ENCODE data around the gene STXBP6.
"Not testable (repeated sequence)": the region's sequence is repeated elsewhere in the genome, so short reads cannot be mapped to it uniquely, and the experiment has no call there.

Gene STXBP6

DNA sequence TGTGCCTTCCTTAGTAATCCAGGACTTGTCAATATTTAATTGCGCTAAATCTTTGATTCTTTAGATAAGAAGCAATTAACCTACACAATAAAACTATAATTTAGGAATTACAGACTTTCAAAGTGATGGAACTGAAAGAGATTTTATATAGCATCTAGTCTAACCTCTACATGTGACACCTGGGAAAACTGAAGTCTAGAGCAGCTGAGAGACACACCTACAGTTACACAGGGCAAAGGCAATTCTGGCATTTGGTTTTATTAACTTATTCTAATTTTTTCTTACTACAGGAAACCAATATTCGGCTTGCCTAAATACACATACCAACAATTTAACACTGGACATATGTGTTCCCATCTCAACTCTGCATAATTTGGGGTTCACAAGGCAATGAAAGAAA, 196.5 kb downstream of the STXBP6 start:
- DNase-seq (ENCODE audit: low spot score): no peak

DNA sequence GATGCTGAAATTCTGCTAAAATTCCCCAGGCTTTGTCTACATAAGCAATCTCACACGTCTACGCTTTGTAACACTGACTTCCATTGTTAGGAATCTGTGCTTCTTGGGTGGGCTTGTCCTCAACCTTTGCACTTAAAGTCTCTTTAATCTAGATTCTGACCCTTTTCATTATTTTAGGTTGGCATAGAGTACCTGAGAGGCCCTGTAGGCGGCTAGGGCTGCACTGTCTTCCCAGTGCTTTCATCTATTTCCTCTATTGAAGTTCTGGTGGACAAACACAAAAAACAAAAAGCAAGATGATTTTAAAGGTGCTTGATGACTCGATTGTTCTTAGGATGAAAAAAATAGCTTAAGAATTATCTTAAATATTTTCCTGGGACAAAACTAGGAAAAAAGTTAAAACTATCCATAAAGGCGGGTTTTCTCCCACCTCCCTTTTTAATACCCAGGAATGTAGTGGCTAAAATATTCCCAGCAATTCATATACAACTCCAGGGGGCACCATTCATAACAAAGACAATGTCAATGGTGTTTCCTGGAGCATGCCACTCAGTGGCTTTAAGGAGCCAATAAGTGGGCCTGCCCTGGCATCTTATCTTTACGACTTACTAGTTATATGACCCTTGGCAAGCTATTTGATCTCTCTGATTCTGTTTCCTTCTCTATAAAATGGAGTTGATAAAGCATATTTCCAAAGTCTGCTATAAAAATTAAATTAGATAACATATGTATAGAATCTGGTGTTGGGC, 197.5 kb downstream of the STXBP6 start:
- DNase-seq (ENCODE audit: low spot score): no peak

DNA sequence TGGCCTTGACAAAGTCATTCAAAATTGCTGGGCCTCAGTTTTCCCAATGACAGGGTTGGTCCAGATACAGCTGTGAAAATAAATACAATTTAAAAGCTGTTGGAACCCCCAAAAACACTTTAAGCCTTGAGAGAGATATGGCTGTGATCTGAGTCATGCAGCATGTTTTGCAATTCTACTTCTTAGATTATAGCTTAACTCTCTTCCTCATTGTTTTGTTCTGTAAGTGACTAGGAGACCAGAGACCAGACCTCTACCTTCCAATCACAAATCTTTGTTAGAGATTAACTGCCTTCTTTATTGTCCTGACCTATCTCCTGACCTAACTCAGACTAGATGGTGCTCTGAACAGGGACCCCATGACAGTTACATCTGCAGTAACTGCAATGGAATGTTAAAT, 198.1 kb downstream of the STXBP6 start:
- no peak for DNase-seq (ENCODE audit: low spot score)

DNA sequence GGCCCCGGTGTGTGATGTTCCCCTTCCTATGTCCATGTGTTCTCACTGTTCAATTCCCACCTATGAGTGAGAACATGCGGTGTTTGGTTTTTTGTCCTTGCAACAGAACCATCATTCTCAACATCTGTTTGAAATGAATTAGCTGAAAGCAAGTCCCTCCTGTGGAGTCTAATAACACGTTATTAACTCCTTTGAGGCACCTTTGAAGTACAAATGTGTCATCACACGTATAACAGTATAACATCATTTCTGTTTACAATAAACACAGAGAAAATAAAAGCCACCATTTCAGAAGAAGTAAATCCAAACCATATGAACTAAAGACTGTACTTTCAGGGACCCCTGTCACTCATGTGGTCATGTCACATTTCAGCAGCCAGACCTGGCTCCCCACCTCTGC, 198.5 kb downstream of the STXBP6 start:
- no peak for DNase-seq (ENCODE audit: low spot score)

DNA sequence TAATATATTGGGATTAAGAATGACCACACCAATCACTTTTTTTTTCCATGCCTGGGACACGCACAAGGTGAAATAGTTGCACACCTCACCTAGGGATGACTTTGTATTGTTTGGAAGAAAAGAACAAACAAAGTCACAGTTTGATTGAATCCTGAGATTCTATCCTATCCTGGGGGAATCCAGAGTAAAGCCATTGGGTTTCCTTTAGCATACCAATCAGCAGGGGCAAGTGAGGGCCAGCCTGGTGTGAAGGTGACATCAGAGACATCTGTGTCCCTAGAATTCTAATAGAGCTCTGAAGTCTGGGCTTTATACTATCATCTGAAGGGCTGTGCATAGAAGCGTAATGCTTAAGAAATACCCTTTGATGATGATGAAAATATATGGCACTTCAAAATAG, 199.9 kb downstream of the STXBP6 start:
- DNase-seq (ENCODE audit: low spot score): no peak

DNA sequence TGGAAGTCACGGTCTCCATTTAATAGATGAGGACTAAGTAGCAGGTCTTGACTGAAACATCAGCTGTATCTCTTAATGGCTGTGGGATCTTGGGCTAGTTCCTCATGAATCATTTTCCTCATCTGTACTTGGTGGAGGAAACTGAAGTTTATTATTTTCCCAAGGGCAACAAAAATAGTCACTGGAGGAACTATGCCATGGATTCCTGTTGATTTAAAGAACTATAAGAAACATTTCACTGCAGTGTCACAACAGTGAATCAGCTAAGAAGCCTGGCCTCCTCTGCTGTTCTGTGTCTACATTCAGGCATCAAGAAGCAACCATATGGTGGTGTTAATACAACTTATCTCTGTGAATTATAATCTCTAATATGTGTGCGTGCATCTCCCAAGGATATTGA, 200.5 kb downstream of the STXBP6 start:
- no peak for DNase-seq (ENCODE audit: low spot score)

DNA sequence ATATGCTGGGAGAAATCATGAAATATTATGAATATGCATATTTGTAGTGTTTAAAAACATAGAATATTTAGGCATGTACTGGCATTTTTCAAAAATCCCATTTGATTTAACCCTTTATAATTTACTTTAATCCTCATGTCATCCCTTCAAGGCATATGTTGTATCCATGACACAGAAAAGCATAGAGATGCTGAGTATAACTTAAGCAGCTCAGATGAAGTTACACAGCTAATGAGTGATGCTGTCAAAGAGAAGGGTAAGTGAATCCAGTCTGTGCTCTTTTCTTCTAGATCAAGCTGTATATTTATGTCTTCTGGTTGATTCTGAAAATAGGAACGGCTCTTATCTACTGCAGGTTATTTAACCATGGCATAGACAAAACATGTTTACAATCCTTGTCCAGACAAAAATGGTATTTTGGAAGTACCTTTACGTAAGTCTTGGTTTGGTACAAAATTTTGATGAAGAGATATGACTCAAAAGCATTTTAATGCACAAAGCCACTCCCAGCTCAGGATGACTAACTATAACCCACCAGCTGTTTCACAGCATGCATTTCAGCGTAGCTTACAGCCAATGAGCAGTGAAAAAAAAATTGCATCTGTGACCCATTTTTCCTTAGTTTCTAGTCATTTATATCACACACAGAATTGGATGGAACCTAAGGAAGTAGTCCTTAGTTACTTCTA, 201.7 kb downstream of the STXBP6 start:
- no peak for DNase-seq (ENCODE audit: low spot score)

DNA sequence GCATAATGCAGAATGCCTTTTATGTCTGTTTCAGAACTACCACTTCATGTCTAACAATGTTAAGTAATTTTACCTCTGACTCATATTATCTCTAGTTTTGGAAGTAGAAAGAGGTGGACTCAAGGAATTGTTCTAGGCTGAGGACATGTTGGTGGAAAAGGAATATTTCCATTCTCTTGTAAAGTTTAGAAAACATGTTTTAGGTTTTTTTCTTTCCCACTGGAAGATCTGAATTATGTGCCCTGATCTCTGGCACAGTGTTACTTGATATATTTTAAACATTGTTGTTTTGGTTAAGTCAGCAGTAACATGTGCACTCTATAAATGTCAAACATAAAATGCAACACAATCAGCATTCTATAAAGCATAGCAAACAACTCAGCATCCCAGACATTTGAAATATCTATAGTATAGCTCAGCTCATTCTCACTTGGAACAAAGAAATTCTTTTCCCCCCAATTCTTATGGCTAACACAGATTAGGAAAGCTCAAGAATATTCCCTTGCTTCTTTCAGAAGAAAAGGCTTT, 202.3 kb downstream of the STXBP6 start:
- no peak for DNase-seq (ENCODE audit: low spot score)

DNA sequence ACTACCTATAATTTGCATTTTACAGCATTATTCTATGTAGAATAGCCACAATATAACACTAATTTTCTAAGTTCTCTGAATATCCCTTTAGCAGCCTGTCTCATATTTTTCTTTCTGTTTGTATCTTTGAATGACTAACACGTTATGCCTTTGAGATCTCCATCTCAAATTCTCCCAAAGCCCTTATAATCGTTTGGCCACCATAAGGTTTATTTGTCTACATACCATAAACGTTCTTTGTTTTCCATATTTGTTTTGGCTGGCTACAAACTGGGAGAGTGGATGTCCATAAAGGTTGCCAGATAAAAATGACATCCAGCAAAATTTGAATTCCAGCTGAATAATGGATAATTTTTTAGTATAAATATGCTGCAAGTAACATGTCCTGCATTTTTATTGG, 203.7 kb downstream of the STXBP6 start:
- DNase-seq (ENCODE audit: low spot score): no peak

DNA sequence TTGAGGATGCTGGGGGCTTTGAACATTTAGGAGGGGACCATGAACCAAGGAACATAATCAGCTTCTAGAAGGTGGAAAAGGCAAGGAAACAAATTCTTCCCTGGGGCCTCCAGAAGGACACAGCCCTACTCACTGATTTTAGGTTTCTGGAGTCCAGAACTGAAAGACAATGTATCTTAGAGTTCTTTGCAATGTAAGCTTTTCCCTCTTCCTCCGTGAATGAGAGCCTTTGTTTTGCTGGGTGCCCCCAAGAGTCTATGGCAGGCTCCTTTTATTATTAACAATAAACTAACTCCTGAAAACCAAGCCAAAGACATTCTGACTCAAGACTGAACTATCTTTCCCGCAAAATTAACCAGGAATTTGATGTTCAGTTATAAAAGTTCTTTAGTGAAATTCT, 204.1 kb downstream of the STXBP6 start:
- DNase-seq (ENCODE audit: low spot score): peak; percentile 59

DNA sequence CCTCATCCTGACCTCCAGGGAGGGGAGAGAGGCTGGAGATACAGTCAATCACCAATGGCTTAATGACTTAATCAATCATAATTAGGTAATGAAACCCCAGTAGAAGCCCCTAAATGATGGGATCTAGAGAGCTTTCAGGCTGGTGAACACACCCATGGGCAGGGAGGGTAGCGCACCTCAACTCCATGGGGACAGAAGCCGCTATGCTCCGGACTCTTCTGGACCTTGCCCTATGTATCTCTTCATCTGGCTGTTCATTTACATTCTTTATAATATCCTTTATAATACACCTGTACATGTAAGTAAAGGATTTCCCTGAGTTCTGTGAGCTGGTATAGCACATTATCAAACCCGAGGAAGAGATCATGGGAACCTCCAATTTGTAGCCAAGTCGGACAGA, 205.9 kb downstream of the STXBP6 start:
- no peak for DNase-seq (ENCODE audit: low spot score)

DNA sequence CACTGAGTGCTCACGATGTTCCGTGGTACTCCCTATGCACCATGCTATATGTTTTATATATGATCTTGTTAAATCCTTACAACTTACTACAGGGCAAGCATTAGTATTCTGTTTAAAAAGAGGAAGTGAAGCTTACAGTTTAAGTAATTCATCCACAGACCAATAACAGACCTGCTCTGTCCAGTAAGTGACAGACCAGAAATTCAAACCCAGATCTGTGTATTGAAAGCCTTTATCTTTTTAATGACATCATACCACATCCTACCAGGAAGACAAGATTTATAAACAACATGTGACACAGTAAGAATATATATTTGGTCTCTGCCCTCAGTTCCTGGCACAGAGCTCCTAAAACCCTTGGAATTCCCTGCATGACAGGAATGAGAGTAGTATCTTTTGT, 206.5 kb downstream of the STXBP6 start:
- DNase-seq (ENCODE audit: low spot score): no peak

DNA sequence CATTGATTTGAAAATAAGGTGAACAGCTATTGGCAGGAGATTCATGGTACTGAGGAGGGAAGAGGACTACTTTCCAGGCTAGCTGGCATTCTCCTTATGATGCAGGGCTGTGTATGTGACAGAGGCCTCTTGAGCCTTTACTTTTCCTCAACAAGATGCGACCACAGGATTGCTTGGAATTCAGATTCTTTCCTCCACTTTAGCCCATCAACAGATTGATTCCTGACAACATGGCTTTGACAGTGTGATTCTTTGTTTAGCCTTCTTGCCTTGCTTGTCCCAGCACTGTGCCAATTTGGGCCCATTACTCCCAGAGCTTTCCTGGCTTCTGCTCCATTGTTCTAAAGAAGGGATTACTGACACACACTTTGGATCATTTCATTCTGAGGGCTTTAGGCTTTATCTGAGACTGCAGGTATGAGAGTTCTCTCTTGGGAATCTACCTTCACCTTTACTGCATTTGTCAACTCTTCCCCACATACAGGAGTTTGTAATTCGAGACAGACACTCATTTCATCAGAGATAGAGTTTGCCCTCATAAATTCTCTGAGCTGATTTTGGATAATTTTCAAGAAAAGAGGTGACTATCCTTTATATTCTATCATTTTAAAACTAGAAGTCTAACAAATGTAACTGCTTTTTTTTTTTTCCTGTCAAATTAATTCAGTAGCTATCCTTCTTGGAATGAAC, 209.6 kb downstream of the STXBP6 start:
- peak; percentile 22 for DNase-seq (ENCODE audit: low spot score)

DNA sequence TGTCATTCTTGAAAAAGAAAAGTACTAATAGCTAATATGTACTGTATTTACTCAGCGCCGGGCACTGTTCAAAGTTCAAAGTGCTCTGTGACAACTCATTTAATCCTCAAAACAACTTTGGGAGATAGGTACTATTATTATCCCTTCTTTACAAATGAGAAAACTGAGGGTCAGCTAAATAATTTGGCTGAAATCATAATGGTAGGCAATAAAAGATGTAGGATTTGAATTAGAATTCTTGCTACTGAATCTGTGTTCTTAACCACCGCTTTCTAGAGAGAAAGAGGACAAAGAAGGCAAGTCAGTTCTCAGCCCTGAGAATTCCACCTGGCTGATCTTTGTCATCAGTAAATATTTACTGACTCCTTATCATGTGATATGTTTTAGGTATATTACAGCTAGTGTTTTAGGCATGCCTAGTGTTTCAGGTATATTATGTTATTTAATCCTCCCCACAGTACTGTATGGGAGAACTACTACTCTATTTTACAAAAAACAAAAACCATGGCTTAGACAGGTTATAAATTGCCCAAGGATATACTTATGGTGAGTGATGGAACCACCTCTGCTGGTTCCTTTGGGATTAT, 210.2 kb downstream of the STXBP6 start:
- no peak for DNase-seq (ENCODE audit: low spot score)

DNA sequence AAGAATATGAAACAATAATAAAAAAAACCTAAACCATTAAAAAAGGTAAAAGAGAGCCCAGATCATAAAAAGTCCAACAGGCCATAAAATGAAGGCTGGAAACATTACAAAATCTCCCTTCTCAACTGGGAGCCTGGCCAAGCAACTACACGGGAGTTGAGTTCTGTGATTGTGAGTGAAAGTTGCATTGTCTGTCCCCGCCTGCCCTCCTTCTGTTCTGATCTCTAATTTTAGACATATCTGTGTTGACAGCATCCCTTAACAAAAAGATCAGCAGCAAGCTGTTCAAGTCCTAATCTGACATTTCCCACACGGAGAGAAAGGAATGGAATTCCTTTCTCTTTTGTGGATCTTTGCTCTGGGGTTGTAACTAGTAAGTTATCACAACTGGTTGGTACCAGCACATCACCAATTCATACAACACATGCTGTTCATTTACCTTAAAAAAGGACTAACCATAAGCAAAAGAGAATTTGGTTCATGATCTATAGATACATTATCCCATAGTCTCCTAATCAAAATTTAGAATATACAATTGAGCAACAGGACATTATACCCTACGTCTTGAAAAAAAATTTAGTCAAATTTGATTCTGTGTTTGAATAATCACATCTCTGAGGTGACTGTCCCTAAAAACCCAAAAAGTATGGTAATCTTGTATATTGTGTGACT, 210.9 kb downstream of the STXBP6 start:
- peak; percentile 65 for DNase-seq (ENCODE audit: low spot score)

DNA sequence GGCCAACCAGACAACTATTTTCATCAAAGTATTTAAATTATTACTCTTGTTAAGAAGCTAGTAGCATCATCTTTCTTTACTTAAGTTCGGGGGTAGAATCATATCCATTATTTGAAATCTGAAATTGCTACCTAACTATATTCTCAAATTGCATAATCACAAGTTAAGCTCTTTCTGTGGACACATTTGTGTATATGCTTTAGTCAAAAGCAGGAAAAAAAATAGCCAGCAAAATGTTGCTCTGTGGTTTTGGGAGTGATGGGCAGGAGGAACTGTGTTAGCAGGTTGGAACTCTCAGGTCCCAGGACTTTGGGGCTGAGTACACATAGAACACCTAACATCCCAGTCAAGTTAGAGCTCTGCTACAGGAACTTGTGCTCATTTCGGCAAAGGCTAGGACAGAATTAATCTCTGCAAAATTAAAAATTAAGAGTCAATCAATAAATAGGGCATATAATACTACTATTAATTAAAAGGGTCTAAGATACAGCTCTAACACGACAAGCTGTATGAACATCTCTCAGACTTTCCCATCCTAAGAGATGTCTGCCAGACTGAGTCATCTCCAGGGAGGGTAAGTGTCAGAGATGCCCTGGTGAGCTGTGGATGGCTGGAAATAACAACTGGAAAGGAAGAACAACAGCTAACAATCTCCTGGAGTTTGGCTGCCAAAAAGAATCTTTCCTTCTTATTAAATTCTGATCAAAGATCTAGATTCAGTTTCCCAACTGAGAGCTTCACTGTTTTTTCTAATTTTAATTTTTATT, 212.5 kb downstream of the STXBP6 start:
- DNase-seq (ENCODE audit: low spot score): no peak

DNA sequence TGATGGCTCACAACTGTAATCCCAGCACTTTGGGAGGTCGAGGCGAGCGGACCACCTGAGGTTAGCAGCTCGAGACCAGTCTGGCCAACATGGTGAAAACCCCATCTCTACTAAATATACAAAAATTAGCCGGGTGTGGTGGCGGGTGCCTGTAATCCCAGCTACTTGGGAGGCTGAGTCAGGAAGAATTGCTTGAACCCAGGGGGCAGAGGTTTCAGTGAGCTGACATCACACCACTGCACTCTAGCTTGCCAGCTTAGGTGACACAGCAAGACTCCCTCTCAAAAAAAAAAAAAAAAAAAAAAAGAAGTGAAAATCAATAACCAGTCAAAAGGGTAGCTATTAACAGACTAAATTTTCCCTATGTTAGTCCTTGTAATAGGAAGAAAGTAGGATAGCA, 213.6 kb downstream of the STXBP6 start:
- DNase-seq (ENCODE audit: low spot score): not testable (repeated sequence)

DNA sequence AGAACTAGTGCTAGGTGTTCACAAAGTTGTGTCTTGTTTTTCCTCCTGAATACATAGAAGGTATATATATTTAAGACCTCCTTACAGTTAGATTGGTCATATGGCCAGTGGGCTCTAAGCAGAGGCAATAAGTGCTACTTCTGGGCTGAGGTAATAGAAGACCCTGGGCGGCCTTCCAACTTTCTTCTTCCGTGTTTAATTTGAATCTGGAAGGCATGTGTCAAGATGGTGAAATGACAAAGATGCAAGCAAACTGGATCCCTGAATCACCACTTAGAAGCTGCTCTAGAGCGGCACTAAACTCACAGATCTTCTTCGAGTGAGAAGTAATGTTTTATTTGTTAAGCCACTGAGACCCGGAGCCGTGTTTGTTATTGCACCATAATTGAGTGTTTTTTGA, 215.0 kb downstream of the STXBP6 start:
- no peak for DNase-seq (ENCODE audit: low spot score)

DNA sequence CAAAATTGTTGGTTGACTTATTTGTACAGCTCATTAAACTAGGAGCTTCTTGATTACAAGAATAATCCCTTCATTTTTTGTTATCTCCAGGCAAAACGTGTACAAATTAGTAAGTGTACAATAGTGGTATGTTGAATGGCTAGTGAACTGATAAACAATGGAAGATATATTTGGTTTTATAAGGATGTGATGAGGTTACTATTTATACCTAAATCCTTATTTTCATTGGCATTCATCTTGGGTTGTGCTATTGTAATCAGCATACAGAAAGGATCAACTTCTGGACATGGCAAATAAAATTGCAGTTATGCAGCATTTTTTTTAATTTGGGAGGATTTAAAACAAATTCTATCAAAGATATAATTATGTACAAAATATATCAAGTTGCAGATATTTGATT, 216.6 kb downstream of the STXBP6 start:
- DNase-seq (ENCODE audit: low spot score): no peak

DNA sequence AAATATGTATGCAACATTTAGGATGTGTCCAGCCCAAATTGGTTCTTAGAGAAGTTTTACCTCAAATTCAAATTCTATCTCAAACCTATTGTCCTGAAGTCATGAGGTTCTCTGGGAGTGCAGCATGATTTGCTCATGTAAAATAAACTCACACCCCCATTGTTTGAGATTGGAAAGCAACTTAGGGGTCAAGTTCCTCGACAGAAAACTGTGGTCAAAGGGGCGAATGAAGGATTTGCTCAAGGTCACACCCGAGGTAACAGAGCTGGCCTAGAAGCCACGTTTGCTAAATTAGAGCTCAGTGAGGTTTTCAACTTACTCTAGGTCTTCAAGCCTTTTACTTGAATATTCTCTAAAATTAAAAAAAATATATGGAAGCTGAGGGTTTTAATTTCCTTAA, 218.3 kb downstream of the STXBP6 start:
- DNase-seq (ENCODE audit: low spot score): no peak

DNA sequence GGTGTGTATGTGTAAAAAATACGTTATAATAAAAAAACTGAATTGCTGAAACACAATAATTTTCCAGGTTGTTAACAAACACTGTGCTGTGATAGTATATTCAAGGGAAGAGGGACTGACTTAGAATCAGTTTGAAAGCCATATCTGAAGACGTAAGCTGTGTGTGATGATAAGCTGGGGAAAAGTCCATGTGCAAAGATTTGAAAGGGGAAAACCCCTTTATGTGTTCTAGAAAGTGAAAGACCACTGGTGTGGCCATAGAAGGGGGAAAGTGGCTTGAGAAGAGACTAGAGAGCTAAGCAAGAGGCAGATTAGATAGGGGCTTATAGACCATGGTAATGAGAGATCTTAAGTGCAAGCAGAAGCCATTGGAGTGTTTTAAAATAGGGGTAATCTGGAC, 220.1 kb downstream of the STXBP6 start:
- no peak for DNase-seq (ENCODE audit: low spot score)
